ENCODE data around the gene CCDC73. TPM values are rescaled to one million over a fixed set of nuclear protein-coding genes. Genes with fewer than 3 reads are reported as not detected.

Gene CCDC73
- total and polyA plus RNA-seq, 4 donors: 0.02 to 0.50 (median 0.33) TPM

GRCh38 chr11:32820497-32820896, 26.0 kb upstream of the CCDC73 start:
- H3K36me3 ChIP-seq (ENCODE audit: control insufficient read depth in 4 of 4, insufficient read depth in 3 of 4, low read depth in 1 of 4, low read length in 3 of 4): peaks cover 0 to 2% (median 0%) of the 10 kb centered on the region in 4 donors
- no peak for DNase-seq (ENCODE audit: low spot score)

GRCh38 chr11:32819187-32819586, 24.7 kb upstream of the CCDC73 start:
- no peaks in the 10 kb centered on the region for H3K36me3 ChIP-seq (ENCODE audit: control insufficient read depth in 4 of 4, insufficient read depth in 3 of 4, low read depth in 1 of 4, low read length in 3 of 4)
- no peak overlapping the region for H3K9ac ChIP-seq (ENCODE audit: low read depth in 1 of 2, low read length in 2 of 2)
- whole genome bisulfite sequencing: 91% methylated on average over 2 of the region's 2 CpGs
- no peak overlapping the region for H3K4me3 ChIP-seq (ENCODE audit: low read depth in 1 of 3, low read length in 3 of 3)
- H3K4me1 ChIP-seq (ENCODE audit: control insufficient read depth in 4 of 4, insufficient read depth in 4 of 4, low read length in 3 of 4): peaks cover 0 to 6% (median 0%) of the 10 kb centered on the region in 4 donors
- no peak for DNase-seq (ENCODE audit: low spot score)
- no peaks in the 10 kb centered on the region for H3K9me3 ChIP-seq (ENCODE audit: control insufficient read depth in 4 of 4, low read length in 3 of 4)
- H3K27me3 ChIP-seq (ENCODE audit: control insufficient read depth in 4 of 4, insufficient read depth in 4 of 4, low read length in 3 of 4): no peaks in the 10 kb centered on the region
- H3K27ac ChIP-seq (ENCODE audit: low read depth in 1 of 2, low read length in 2 of 2): no peak overlapping the region
- no peak for TF ChIP-seq EGR1 (IDR thresholded peaks at IDR 0.05; ENCODE audit: low read depth in 2 of 2)
- TF ChIP-seq CTCF (IDR thresholded peaks at IDR 0.05; ENCODE audit: low read depth, low read length, missing input control): no peak
- TF ChIP-seq FOXA1 (IDR thresholded peaks at IDR 0.05): no peak
- TF ChIP-seq HNF4A (conservative IDR thresholded peaks at IDR 0.05): no peak
- no peak for TF ChIP-seq FOXA2 (IDR thresholded peaks at IDR 0.05)
- TF ChIP-seq SP1 (IDR thresholded peaks at IDR 0.05): no peak
- TF ChIP-seq TAF1 (conservative IDR thresholded peaks at IDR 0.05): no peak
- TF ChIP-seq ZBTB33 (IDR thresholded peaks at IDR 0.05): no peak
- no peak for TF ChIP-seq RXRA (IDR thresholded peaks at IDR 0.05)
- no peak for TF ChIP-seq MAX (IDR thresholded peaks at IDR 0.05)
- no peak for TF ChIP-seq GABPA (IDR thresholded peaks at IDR 0.05 in 1 of 2, conservative IDR thresholded peaks at IDR 0.05 in 1 of 2)
- no peak for TF ChIP-seq HNF4G (IDR thresholded peaks at IDR 0.05)
- no peak for TF ChIP-seq ATF3 (IDR thresholded peaks at IDR 0.05)
- TF ChIP-seq YY1 (IDR thresholded peaks at IDR 0.05): no peak
- TF ChIP-seq RAD21 (IDR thresholded peaks at IDR 0.05): no peak
- no peak for TF ChIP-seq NR2F2 (IDR thresholded peaks at IDR 0.05)
- TF ChIP-seq REST (IDR thresholded peaks at IDR 0.05): no peak
- TF ChIP-seq JUND (IDR thresholded peaks at IDR 0.05): no peak

More at GRCh38 chr11:32820497-32820896, 26.0 kb upstream of the CCDC73 start:
- no peaks in the 10 kb centered on the region for H3K27me3 ChIP-seq (ENCODE audit: control insufficient read depth in 4 of 4, insufficient read depth in 4 of 4, low read length in 3 of 4)
- H3K9me3 ChIP-seq (ENCODE audit: control insufficient read depth in 4 of 4, low read length in 3 of 4): no peaks in the 10 kb centered on the region
- TF ChIP-seq ZBTB33 (IDR thresholded peaks at IDR 0.05) (no peak), ATF3 (IDR thresholded peaks at IDR 0.05) (no peak), GABPA (IDR thresholded peaks at IDR 0.05 in 1 of 2, conservative IDR thresholded peaks at IDR 0.05 in 1 of 2) (no peak), HNF4G (IDR thresholded peaks at IDR 0.05) (no peak), SP1 (IDR thresholded peaks at IDR 0.05) (no peak)
- no peak overlapping the region for H3K4me3 ChIP-seq (ENCODE audit: low read depth in 1 of 3, low read length in 3 of 3)
- H3K4me1 ChIP-seq (ENCODE audit: control insufficient read depth in 4 of 4, insufficient read depth in 4 of 4, low read length in 3 of 4): peaks cover 0 to 6% (median 0%) of the 10 kb centered on the region in 4 donors
- H3K9ac ChIP-seq (ENCODE audit: low read depth in 1 of 2, low read length in 2 of 2): no peak overlapping the region
- no peak overlapping the region for H3K27ac ChIP-seq (ENCODE audit: low read depth in 1 of 2, low read length in 2 of 2)
